D721Med (cell line): ENCODE data around the gene LYST.

Experiments used
- DNase-seq: peaks from one replicate; pipeline ENCODE4 v3.0.0; 2011; ENCODE audit warnings: low spot score; ENCODE audit not compliant: insufficient read length
- FAIRE-seq: peaks from 2 replicates; lab custom pipeline; 2011; peaks lifted over from hg19 to GRCh38; lab: Jason Lieb, UNC
- CTCF ChIP-seq: IDR thresholded peaks from 2 replicates; pipeline ENCODE4 v1.5.1; 2012; ENCODE audit warnings: mild to moderate bottlenecking, control low read depth; ENCODE audit not compliant: insufficient read depth; ENCODE audit errors: missing control alignments

Gene LYST

GRCh38 chr1:235644693-235645305 lies 221.9 kb downstream of the LYST start:
- FAIRE-seq = no peak
- DNase-seq = no peak
- TF ChIP-seq CTCF = no peak

GRCh38 chr1:235643837-235644692 lies 222.6 kb downstream of the LYST start:
- TF ChIP-seq CTCF = no peak
- FAIRE-seq (no peak), DNase-seq (no peak)

- DNase-seq = no peak
- TF ChIP-seq CTCF = no peak
- FAIRE-seq = no peak
Observed at GRCh38 chr1:235642943-235643371, 223.7 kb downstream of the LYST start.

- DNase-seq (no peak), FAIRE-seq (no peak)
- no peak for TF ChIP-seq CTCF
Observed at GRCh38 chr1:235642011-235642942, 224.4 kb downstream of the LYST start.

GRCh38 chr1:235640580-235640979 lies 226.1 kb downstream of the LYST start:
- no peak for DNase-seq
- no peak for FAIRE-seq

More at GRCh38 chr1:235640580-235640979, 226.1 kb downstream of the LYST start:
- no peak for TF ChIP-seq CTCF
